Fibroblast of the conjunctiva (primary cell): ENCODE results near the gene BTBD19.
"Not testable (repeated sequence)": the region's sequence is repeated elsewhere in the genome, so short reads cannot be mapped to it uniquely, and the experiment has no call there.

Source experiments
- DNase-seq: peaks from one replicate; pipeline ENCODE4 v3.0.0-alpha.2; 2010; ENCODE audit warnings: low read depth

BTBD19 gene, protein sequence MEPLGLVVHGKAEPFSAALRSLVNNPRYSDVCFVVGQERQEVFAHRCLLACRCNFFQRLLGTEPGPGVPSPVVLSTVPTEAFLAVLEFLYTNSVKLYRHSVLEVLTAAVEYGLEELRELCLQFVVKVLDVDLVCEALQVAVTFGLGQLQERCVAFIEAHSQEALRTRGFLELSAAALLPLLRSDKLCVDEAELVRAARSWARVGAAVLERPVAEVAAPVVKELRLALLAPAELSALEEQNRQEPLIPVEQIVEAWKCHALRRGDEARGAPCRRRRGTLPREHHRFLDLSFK

DNA sequence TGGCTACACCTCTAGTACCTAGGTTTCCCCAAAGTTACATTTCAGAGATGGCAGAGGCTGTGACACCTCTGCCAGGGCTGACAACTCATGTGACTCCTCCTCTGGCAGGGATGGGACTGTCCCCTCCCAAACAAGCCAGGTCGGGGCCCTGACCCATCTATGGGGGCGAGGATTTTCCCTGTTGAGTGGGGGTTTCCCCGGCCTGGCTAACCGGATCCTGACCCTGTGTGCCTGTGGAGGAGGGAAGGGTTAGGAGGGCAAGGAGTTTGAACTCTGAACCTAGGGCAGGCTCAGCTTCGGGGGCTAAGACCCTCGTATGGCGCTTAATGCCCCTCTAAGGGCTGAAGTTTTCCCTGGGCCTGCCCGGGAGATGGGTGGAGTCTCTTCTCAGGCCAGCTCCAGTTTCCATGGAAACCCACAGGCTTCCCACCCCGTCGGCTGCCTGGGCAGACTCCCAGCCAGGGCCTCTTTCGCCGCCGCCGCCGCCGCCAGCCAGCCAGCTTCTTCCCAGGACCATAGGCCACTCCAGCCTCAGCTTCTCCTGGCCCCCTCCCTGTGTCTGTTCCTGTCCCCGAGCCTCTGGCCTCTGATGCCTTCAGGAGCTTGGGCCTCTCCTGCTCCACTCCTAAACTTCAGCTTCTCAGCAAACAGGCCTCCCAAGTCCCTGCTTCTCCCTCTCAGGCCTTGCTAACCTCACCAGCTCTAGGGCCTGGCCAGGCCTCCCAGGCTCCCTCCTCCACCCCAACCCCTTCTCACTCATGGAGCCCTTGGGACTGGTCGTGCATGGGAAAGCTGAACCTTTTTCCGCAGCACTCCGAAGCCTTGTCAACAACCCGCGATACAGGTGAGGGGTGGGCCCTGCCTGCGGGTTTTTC, at the start of gene BTBD19:
TSS of gene BTBD19 (plus strand) at position 461 of the 875 bp plus-strand sequence. CDS start at position 759, 298 bp downstream.
- peak; percentile 89 for DNase-seq

DNA sequence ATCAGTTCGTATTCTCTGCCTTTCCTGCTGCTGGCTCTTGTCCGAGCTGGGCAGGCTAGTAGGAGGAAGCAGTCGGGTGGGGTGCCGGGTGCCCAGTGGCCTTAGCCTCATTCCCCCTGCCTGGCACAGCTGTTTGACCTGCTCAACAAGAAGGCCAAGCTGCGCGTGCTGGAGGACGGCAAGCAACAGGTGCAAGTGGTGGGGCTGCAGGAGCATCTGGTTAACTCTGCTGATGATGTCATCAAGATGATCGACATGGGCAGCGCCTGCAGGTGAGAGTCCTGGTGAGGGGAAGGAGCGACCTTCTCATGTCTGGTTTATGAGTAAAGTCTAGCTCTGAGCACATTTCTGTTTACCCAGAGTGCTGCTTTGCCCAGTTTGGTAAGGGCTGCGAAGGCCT, 49.2 kb upstream of the BTBD19 start:
- no peak for DNase-seq

DNA sequence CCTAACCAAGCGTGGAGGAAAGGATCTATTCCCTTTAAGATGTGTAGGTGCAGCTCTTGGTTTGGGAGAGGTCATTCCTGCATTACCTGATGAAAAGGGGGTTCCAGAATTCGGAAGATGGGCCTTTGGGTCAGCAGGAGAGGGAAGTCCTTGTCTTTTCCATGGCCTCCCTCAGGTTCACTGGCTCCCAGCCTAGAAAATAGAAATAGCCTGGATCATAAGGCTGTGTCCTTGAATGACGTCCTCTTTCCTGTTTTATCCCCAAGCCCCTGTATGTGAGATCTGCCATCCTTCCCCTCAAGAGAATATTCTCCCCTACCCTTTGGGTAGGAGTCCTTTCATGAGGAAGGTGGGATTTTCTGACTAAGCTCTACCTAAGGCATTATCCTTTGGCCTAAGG, 47.4 kb upstream of the BTBD19 start:
- DNase-seq = no peak

DNA sequence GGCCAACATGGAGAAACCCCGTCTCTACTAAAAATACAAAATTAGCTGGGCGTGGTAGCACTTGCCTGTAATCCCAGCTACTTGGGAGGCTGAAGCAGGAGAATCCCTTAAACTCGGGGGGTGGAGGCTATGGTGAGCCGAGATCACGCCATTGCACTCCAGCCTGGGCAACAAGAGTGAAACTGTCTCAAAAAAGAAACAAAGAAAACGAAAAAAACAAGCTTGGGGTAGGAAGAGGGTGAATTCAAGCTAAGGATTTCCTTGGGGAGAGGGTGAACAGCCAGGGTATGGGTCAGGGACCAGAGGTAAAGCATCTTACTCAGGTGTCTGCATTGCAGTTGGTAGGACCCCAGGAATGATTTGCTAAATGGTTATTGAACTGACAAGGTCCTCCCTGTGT, 41.9 kb upstream of the BTBD19 start:
- DNase-seq = not testable (repeated sequence)

DNA sequence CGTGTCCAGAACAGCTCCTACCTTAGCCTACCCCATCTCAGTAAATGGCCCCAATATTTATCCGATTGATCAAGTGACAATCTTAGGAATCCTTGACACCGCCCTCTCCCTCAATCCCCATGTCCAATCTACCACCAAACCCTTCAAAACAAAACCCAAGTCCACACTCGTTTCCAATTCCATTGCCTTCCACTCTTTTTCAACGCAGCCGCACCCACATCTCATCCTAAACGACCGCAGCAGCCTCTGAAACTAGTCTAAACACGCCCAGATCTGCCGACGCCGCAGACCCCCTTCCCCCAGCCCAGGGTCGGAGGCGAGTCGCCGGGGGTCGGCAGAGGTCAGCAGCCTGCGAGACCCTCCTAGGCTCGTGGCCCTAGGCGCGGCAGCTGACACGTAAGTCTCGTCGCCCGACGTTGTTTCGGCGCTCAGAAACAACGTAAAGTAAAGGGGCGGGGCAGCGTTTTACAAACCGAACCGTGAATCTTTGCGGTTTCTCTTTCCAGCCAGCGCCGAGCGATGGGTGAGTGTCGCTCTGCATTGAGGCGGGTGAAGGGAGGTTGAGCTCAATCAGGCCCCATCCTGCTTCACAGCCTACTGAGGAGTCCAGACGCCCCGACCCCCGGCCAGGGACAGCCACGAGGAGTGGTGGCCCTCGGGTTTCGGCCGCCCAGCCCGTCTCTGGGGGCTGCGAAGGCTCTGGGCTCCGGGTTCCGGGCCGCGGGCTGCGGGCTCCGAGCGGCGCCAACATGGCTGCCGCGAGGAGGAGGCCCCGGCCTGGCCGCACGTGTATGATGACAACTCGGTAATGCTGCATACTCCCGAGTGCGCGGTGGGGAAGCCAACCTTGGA, 33.0 kb upstream of the BTBD19 start, which contains the start of gene RPS8:
TSS of gene RPS8 (plus strand) at position 463 of the 852 bp plus-strand sequence. CDS start at position 520, 57 bp downstream.
- DNase-seq = peak; percentile 89

DNA sequence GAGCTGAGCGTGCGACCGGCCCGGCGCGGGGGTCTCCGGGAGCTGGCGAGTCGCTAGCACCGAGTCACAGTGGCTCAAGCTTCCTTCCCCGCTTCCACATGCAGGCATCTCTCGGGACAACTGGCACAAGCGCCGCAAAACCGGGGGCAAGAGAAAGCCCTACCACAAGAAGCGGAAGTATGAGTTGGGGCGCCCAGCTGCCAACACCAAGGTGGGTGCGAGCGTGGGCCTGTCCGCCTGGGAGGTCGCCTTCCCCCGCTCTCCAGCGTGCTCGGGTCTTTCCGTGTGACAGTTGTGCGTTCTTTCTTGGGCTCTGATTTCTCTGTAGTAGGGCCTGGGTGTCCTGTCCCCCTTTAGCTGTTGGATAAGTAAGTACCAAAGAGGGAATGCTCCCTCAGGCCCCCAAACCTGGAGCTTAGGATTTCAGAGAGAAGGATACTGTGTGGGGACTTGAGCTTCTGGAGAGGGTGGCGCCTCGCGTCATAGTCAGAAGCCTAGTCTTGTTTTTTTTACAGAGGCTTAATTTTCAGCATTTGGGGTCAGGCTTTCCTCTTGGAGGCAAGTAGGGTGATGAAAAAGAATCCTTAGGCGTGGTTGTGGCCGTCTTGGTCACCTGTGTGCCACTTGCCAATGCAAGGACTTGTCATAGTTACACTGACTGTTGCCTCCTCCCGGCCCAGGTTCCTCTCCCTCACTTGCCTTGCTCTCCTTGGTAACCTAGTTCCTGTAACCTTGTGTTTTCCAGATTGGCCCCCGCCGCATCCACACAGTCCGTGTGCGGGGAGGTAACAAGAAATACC, 32.2 kb upstream of the BTBD19 start:
- DNase-seq = no peak

DNA sequence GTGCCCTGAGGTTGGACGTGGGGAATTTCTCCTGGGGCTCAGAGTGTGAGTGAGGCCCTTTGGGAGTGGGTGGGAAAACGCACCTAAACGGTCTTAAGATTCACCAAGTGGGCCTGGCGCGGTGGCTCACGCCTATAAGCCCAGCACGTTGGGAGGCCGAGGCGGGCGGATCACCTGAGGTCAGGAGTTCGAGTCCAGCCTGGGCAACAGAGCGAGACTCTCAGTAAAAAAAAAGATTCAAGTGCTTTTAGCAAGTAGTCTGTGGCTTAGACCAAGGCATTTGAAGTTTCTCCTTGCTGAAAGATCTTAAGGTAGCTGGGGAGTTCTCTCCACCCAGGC, 31.6 kb upstream of the BTBD19 start:
- no peak for DNase-seq

DNA sequence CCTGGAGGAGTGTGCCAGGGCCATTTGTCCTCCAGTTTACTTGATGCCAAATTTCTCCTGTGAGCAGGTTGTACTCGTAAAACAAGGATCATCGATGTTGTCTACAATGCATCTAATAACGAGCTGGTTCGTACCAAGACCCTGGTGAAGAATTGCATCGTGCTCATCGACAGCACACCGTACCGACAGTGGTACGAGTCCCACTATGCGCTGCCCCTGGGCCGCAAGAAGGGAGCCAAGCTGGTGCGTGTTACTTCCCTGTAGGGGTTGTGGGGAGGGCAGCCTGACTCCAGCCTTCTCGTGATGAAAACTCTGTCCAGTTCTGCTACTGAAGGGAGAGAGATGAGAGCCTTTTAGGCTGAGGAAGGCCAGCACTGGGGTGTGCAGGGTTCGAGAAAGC, 30.8 kb upstream of the BTBD19 start:
- no peak for DNase-seq

DNA sequence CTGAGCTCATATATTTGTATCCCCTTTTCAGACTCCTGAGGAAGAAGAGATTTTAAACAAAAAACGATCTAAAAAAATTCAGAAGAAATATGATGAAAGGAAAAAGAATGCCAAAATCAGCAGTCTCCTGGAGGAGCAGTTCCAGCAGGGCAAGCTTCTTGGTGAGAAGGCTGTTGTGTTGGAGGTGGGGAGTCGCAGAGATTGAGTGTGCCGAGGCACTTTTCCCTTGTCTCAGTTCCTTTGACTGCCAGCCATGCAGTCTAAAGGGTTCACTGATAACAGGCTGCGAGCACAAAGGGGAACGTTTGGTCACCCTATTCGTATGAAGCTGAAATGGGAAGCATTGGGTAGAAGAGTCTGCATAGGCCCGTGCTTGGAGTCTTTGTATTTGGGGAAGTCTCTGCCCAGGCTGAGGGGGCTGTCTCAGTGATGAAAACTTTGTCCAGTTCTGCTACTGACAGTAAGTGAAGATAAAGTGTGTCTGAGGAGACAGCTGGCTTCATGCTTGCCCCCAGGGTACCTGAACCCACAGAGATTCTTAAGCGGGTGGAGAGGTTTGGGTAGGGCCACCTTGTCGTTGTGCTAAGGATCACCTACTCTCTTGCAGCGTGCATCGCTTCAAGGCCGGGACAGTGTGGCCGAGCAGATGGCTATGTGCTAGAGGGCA, 30.2 kb upstream of the BTBD19 start:
- no peak for DNase-seq

DNA sequence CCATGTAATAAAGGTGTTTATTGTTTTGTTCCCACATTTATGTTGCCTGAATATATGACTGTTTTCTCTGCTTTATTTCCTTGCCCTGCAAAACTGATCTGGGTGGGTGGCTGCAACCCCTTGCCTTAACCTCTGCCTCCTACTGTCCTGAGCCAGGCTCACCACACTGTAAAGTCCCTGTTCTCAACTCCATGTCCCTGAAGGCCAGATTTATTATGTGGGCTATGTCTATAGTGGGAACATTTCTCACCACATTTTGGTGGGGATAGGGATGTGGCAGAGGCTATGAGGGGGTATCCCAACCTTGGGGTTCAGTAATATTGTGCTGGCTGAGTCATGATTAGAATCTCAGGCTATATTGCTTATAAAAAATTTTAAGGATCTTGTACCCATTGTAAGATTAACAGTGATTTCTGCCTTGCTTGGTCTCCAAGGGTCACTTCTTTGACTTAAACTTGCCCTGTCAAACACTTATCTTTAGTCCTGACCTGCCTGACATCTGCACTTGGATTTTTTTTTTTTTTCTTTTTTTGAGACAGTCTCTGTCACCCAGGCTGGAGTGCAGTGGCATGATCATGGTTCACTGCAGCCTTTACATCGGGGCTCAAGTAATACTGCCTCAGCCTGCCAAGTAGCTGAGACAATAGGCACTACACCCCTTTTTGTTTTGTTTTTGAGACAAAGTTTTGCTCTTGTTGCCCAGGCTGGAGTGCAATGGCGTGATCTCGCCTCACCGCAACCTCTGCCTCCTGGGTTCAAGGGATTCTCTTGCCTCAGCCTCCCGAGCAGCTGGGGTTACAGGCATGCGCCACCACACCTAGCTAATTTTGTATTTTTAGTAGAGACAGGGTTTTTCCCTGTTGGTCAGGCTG, 29.4 kb upstream of the BTBD19 start:
- no peak for DNase-seq

DNA sequence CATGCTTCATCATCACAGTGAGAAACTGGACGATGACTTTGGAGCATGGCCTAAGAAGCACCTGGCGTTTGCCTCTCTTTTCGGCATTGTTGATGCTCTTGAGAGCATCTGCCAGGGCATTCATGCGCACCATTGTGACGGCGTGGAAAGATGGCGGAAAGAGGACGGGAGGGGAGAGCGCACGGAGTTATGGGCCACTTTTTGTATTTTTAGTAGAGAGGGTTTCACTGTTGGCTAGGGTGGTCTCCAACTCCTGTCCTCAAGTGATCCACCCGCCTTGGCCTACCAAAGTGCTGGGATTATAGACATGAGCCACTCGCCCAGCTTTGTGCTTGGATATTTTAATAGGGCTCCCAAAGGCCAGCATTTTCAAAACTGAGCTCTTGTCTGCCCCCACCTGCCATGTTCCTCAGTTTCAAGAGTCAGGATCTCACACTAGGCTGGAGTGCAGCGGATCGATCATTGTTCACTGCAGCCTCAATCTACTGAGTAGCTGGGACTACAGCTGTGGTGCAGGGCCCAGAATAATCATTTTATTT, 27.7 kb upstream of the BTBD19 start:
- no peak for DNase-seq

DNA sequence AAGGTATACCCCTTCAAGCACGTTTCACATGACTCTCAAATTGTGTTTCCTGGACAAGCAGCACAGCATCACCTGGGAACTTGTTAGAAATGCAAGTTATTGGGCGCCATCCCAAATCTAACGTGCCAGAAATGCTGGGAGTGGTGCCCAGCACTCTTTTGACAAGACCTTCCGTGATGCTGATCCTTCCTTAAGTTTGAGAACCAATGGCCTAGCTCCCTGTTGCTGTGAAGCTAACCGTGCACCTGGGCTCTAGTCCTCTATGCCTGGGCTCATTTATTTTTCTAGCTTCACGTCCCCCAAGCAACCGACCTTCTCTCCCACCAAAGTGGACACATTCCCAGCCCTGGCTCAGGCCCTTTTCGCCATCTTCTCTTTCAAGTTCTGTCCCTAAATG, 24.6 kb upstream of the BTBD19 start:
- no peak for DNase-seq

DNA sequence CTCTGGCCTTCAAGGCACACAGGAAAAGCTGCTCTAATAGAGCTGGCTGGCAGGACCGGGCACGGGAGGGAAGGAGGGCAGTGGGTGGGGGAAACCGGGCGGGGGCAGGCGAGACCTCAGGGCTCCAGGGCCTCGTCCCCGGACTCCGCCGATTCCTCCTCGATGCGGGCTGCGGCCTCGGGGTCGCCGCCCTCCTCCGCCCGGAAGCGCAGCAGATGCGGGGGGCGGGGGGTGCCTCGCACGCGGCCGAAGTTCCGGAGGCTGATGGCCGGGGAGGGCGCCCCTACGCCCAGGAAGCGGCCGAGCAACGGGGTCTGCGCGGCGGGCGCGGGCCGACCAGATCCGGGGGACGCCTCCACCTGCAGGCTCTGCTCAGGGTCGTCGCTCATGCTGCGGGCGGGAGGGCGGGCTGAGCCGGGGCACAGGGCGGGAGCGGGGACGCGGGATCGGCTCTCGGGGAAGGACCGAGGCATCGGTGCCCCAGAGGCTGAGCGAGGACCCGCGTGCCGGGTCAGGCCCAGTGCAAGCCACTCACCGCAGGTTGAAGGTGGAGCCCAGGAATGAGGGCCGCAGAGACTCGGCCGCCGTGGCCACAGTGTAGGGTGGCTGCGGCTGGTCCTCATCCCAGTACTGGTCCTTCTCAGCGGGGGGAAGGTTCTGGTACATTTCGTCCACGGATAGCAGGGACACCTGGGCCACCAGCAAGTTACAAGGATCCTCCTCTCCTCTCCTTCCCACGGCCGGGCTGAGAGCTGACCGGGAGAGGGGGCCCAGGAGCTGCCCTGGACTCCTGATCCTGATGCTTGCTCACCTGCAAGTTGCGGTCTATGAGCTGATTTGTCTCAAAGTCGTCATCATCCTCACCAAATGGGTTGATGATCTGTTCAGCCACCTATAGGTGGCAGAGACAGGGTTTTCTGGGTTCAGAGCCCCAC, 24.0 kb upstream of the BTBD19 start:
- DNase-seq = no peak

DNA sequence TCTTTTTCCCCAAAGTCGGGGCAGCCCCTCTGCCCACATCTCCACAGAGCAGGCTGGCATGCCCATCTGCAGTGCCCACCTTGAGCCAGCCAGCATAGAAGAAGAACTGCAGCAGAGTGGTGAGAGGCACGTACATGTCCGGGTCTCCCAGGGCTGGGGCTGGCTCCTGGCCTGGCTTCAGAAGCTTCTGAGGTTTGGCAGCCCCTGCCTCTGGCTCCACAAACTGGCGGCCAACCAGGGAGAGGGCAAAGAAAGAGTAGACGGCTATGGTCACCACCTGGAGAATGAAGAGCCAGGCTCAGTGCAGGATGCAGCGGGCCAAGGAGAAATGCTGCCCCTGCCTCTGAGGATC, 23.3 kb upstream of the BTBD19 start:
- DNase-seq = no peak

DNA sequence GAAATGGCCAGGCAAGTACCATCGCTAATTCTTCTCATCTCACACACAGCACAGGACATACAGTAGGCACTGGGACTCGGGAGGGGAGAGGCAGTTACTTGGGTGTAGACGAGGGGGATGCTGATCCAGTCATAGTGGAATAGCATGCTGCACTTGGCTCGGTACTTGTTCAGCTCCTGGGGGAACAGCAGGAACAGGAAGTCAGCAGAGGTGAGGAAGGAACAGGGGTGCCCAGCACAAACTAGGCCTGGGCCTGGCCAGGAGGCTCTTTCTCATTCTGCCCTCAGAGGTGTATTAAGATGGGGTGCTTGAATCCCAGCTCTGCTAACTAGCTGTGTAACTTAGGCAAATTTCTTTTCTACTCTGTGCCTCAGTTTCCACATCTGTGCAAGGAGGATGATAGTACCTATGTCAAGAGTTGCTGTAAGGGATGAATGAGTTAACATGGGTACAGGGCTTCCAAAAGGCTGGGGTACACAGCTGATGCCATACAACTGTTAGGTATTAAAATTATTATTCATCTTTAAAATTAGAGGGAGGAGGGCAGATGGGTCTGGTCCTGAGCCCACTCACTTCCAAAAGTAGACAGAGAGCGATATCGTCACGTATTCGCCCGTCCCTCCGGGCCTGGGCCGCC, 22.7 kb upstream of the BTBD19 start:
- DNase-seq = no peak

DNA sequence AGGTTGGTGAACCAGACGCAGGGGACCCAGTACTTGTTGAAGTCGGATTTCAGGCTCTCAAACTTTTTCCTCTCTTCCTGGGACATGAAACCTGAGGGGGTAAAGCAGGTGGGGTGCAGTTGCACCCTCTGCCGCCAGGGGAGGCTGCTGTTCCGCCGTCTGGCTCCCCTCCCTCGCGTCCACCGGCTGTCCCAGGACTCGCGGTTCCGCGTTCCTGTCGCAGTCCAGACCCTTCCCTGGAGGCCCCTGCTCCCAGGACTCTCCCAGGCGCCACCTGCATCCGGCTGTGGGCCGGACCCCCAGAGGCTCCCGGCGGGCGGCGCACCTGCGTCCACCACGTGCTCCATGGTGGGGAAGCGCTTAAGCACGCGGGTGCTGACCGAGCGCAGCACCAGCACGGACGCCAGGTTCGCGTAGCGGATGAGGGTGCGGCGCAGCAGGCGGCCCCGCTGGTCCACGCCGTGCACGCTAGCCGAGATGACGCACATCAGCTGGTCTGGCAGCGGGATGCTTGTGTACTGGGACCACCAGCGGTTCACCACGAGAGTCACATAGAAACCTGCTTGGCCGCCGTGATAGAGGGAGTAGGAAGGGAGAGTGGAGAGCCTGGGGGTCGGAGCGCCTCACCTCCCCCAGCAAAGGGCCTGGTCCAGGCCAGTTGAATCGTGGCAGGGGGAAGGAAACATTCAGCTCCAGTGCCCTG, 22.0 kb upstream of the BTBD19 start:
- no peak for DNase-seq

DNA sequence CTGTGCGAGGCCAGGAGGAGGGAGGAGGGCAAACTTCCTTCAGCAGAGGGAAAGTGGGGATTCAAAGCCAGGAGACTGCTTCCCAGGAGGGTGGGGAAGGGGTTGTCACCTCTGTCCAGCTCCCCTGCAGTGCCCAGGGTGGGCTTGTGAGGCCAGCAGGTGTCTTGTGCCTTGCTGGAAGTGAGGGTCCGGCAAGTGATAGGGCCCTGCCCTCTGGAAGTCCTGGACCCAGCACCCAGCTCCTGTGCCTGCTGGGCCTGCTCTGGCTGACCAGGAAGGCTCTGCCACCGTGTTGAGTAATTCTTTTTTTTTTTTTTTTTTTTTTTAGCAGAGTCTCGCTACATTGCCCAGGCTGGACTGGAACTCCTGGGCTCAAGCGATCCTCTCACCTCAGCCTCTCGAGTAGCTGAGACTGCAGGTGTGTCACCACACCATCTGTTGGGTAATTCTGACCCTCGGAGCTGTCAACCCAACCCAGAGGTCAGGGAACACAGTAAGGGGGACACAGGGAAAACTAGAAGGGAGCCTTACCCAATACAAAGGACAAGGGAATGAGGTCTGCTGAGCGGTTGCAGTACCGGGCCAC, 21.4 kb upstream of the BTBD19 start:
- no peak for DNase-seq
